ENCODE measurements around the gene LNPK. TPM values are rescaled to one million over a fixed set of nuclear protein-coding genes. Genes with fewer than 3 reads are reported as not detected.

The LNPK gene
- total and polyA plus RNA-seq, 9 of the 15 experiments (the other 6 are each of a cell fraction or from before 2014, with no cell fraction given), result 6.4 to 40.4 (median 21.3) TPM

DNA sequence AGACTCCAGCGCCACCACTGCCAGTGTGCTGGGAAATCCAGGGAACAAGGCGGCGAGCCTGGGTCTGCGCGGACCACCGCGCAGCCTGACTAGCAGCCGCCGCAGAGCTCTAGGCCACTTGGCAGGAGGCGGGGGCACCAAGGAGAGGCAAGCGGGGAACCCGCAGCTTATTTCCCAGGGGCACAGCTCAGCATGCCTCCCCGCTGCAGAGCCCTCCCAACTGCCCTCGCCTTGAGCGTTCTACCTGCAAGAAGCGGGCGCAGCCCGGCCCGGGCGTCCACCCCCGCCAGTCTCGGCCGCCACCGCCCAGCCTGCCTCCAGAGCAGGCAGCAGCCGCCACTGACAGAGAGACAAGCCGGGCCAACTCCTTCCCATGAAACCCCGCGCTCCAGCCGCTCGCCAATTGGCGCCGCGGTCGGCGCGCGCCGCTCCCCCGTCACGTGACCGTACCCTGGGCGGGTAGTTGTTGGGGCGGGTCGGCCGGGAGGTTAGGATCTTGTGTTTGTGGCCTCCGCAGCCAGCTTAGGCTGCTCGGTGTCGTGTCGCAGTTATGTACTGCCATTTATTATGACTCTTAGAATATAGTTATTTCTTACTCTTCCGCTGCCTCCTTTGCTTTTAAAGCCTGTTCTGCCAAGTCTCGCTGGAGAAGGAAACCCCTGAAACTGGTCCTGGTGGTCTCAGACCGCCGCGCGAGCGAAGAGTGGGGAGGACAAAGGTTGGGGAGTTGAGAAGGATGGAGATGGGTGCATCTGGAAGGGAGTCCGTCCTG is at the start of gene LNPK (continued):
- peak; percentile 95; the same call in 1 of the 2 replicates for TF ChIP-seq KAT7 (CRISPR knock-in tag; IDR thresholded peaks at IDR 0.05; ENCODE audit: borderline replicate concordance)
- TF ChIP-seq PHF21A (IDR thresholded peaks at IDR 0.05; ENCODE audit: borderline replicate concordance, low read depth), result no peak; the same call in 1 of the 2 replicates
- no peak for TF ChIP-seq NR3C1 (CRISPR knock-in tag; IDR thresholded peaks at IDR 0.05)
- TF ChIP-seq SIX5 (IDR thresholded peaks at IDR 0.05; ENCODE audit: borderline replicate concordance in 1 of 2, insufficient read depth in 1 of 2, low read depth in 1 of 2, low read length in 2 of 2), result no peak
- 0 out of 2 replicates have a peak, but pooled peaks have one; percentile 21 for TF ChIP-seq MECOM (CRISPR knock-in tag; IDR thresholded peaks at IDR 0.05)
- TF ChIP-seq HNRNPL (IDR thresholded peaks at IDR 0.05; ENCODE audit: low read depth, low read length), result peak; percentile 59; the same call in 1 of the 2 replicates
- no peak for TF ChIP-seq XRCC3 (IDR thresholded peaks at IDR 0.05)
- TF ChIP-seq, protein P1, sequence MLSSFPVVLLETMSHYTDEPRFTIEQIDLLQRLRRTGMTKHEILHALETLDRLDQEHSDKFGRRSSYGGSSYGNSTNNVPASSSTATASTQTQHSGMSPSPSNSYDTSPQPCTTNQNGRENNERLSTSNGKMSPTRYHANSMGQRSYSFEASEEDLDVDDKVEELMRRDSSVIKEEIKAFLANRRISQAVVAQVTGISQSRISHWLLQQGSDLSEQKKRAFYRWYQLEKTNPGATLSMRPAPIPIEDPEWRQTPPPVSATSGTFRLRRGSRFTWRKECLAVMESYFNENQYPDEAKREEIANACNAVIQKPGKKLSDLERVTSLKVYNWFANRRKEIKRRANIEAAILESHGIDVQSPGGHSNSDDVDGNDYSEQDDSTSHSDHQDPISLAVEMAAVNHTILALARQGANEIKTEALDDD (IDR thresholded peaks at IDR 0.05), result no peak
- TF ChIP-seq ZNF717 (CRISPR knock-in tag; IDR thresholded peaks at IDR 0.05), result no peak
- no peak for TF ChIP-seq HDAC6 (IDR thresholded peaks at IDR 0.05; ENCODE audit: low read depth, low read length)
- TF ChIP-seq, protein P2, sequence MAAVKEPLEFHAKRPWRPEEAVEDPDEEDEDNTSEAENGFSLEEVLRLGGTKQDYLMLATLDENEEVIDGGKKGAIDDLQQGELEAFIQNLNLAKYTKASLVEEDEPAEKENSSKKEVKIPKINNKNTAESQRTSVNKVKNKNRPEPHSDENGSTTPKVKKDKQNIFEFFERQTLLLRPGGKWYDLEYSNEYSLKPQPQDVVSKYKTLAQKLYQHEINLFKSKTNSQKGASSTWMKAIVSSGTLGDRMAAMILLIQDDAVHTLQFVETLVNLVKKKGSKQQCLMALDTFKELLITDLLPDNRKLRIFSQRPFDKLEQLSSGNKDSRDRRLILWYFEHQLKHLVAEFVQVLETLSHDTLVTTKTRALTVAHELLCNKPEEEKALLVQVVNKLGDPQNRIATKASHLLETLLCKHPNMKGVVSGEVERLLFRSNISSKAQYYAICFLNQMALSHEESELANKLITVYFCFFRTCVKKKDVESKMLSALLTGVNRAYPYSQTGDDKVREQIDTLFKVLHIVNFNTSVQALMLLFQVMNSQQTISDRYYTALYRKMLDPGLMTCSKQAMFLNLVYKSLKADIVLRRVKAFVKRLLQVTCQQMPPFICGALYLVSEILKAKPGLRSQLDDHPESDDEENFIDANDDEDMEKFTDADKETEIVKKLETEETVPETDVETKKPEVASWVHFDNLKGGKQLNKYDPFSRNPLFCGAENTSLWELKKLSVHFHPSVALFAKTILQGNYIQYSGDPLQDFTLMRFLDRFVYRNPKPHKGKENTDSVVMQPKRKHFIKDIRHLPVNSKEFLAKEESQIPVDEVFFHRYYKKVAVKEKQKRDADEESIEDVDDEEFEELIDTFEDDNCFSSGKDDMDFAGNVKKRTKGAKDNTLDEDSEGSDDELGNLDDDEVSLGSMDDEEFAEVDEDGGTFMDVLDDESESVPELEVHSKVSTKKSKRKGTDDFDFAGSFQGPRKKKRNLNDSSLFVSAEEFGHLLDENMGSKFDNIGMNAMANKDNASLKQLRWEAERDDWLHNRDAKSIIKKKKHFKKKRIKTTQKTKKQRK (IDR thresholded peaks at IDR 0.05; ENCODE audit: borderline replicate concordance, low read depth, low read length), result no peak
- TF ChIP-seq, protein P3, sequence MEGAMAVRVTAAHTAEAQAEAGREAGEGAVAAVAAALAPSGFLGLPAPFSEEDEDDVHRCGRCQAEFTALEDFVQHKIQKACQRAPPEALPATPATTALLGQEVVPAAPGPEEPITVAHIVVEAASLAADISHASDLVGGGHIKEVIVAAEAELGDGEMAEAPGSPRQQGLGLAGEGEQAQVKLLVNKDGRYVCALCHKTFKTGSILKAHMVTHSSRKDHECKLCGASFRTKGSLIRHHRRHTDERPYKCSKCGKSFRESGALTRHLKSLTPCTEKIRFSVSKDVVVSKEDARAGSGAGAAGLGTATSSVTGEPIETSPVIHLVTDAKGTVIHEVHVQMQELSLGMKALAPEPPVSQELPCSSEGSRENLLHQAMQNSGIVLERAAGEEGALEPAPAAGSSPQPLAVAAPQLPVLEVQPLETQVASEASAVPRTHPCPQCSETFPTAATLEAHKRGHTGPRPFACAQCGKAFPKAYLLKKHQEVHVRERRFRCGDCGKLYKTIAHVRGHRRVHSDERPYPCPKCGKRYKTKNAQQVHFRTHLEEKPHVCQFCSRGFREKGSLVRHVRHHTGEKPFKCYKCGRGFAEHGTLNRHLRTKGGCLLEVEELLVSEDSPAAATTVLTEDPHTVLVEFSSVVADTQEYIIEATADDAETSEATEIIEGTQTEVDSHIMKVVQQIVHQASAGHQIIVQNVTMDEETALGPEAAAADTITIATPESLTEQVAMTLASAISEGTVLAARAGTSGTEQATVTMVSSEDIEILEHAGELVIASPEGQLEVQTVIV (CRISPR knock-in tag; IDR thresholded peaks at IDR 0.05; ENCODE audit: borderline replicate concordance), result no peak
- TF ChIP-seq SRSF3 (IDR thresholded peaks at IDR 0.05; ENCODE audit: insufficient read depth, low read length), result no peak
- TF ChIP-seq ZNF778 (CRISPR knock-in tag; IDR thresholded peaks at IDR 0.05), result no peak
- TF ChIP-seq NCOR1 (IDR thresholded peaks at IDR 0.05), result peak; percentile 52; the same call in 1 of the 2 replicates
- TF ChIP-seq ZNF668 (CRISPR knock-in tag; IDR thresholded peaks at IDR 0.05), result no peak

Measured in K562 (cell line).